ENCODE measurements around the gene SRP68.
"Not testable (repeated sequence)": the region's sequence is repeated elsewhere in the genome, so short reads cannot be mapped to it uniquely, and the experiment has no call there.

SRP68 gene

GRCh38 chr17:76079956-76080767 lies 7.8 kb upstream of the SRP68 start:
- H3K4me3 ChIP-seq (replicated peaks; ENCODE audit: low read depth, low read length): no peak overlapping the region
- TF ChIP-seq CTCF (IDR thresholded peaks at IDR 0.05; ENCODE audit: low read depth, low read length, missing control alignments): no peak
- no peak for DNase-seq (ENCODE audit: extremely low read depth, low read depth)

- no peak overlapping the region for H3K4me3 ChIP-seq (replicated peaks; ENCODE audit: low read depth, low read length)
- TF ChIP-seq CTCF (IDR thresholded peaks at IDR 0.05; ENCODE audit: low read depth, low read length, missing control alignments): no peak
- no peak for DNase-seq (ENCODE audit: extremely low read depth, low read depth)
Measured at GRCh38 chr17:76079535-76079955, 7.2 kb upstream of the SRP68 start.

GRCh38 chr17:76078860-76079534 lies 6.7 kb upstream of the SRP68 start, which contains the start of gene ZACN:
TSS of gene ZACN (plus strand) at chr17:76079182. CDS start at chr17:76079265, 83 bp downstream.
- no peak within 1 kb of the TSS for H3K4me3 ChIP-seq (replicated peaks; ENCODE audit: low read depth, low read length)
- DNase-seq (ENCODE audit: extremely low read depth, low read depth): no peak
- TF ChIP-seq CTCF (IDR thresholded peaks at IDR 0.05; ENCODE audit: low read depth, low read length, missing control alignments): no peak

GRCh38 chr17:76078370-76078769 lies 6.1 kb upstream of the SRP68 start:
- not testable (repeated sequence) for DNase-seq (ENCODE audit: extremely low read depth, low read depth); H3K4me3 ChIP-seq (replicated peaks; ENCODE audit: low read depth, low read length)

GRCh38 chr17:76077584-76078110 lies 5.3 kb upstream of the SRP68 start:
- no peak for DNase-seq (ENCODE audit: extremely low read depth, low read depth)
- H3K4me3 ChIP-seq (replicated peaks; ENCODE audit: low read depth, low read length): no peak overlapping the region
- TF ChIP-seq CTCF (IDR thresholded peaks at IDR 0.05; ENCODE audit: low read depth, low read length, missing control alignments): no peak

- TF ChIP-seq CTCF (IDR thresholded peaks at IDR 0.05; ENCODE audit: low read depth, low read length, missing control alignments): no peak
- H3K4me3 ChIP-seq (replicated peaks; ENCODE audit: low read depth, low read length): no peak overlapping the region
- DNase-seq (ENCODE audit: extremely low read depth, low read depth): no peak
Measured at GRCh38 chr17:76076765-76077583, 4.7 kb upstream of the SRP68 start.
